ENCODE data around the gene P4HA3.

Gene P4HA3

GRCh38 chr11:74282421-74282820, 29.0 kb downstream of the P4HA3 start:
- TF ChIP-seq CTCF (conservative IDR thresholded peaks at IDR 0.05; ENCODE audit: low read length): no peak
- no peak overlapping the region for H3K4me3 ChIP-seq (ENCODE audit: low read length)
- no peak for DNase-seq (ENCODE audit: low read depth)

- TF ChIP-seq CTCF (conservative IDR thresholded peaks at IDR 0.05; ENCODE audit: low read length): no peak
Measured at GRCh38 chr11:74280494-74280893, 30.9 kb downstream of the P4HA3 start.

GRCh38 chr11:74279256-74279655, 32.2 kb downstream of the P4HA3 start:
- peak; percentile 62 for DNase-seq (ENCODE audit: low read depth)
- TF ChIP-seq CTCF (conservative IDR thresholded peaks at IDR 0.05; ENCODE audit: low read length): no peak
- H3K4me3 ChIP-seq (ENCODE audit: low read length): no peak overlapping the region

More at GRCh38 chr11:74280494-74280893, 30.9 kb downstream of the P4HA3 start:
- DNase-seq (ENCODE audit: low read depth): no peak
- H3K4me3 ChIP-seq (ENCODE audit: low read length): no peak overlapping the region

GRCh38 chr11:74278721-74279161, 32.7 kb downstream of the P4HA3 start:
- DNase-seq (ENCODE audit: low read depth): peak; percentile 98

GRCh38 chr11:74278103-74278502, 33.3 kb downstream of the P4HA3 start:
- no peak for TF ChIP-seq CTCF (conservative IDR thresholded peaks at IDR 0.05; ENCODE audit: low read length)
- DNase-seq (ENCODE audit: low read depth): no peak
- H3K4me3 ChIP-seq (ENCODE audit: low read length): no peak overlapping the region

More at GRCh38 chr11:74278721-74279161, 32.7 kb downstream of the P4HA3 start:
- no peak overlapping the region for H3K4me3 ChIP-seq (ENCODE audit: low read length)
- no peak for TF ChIP-seq CTCF (conservative IDR thresholded peaks at IDR 0.05; ENCODE audit: low read length)

GRCh38 chr11:74276581-74276980, 34.9 kb downstream of the P4HA3 start:
- peak; percentile 67 for DNase-seq (ENCODE audit: low read depth)
- no peak for TF ChIP-seq CTCF (conservative IDR thresholded peaks at IDR 0.05; ENCODE audit: low read length)
- H3K4me3 ChIP-seq (ENCODE audit: low read length): no peak overlapping the region

GRCh38 chr11:74272276-74272675, 39.2 kb downstream of the P4HA3 start:
- no peak overlapping the region for H3K4me3 ChIP-seq (ENCODE audit: low read length)
- DNase-seq (ENCODE audit: low read depth): no peak
- TF ChIP-seq CTCF (conservative IDR thresholded peaks at IDR 0.05; ENCODE audit: low read length): no peak

All from AG10803 (cell line).